CD4-positive, alpha-beta T cell treated with Interleukin-15 for 4 hours (primary cell): ENCODE results near the gene SULT1C2.
"Not testable (repeated sequence)": the region's sequence is repeated elsewhere in the genome, so short reads cannot be mapped to it uniquely, and the experiment has no call there.

ENCODE experiments used
- DNase-seq: peaks from one replicate; pipeline ENCODE4 v3.0.0-alpha.2; 2020; ENCODE audit warnings: low spot score

SULT1C2 gene

DNA sequence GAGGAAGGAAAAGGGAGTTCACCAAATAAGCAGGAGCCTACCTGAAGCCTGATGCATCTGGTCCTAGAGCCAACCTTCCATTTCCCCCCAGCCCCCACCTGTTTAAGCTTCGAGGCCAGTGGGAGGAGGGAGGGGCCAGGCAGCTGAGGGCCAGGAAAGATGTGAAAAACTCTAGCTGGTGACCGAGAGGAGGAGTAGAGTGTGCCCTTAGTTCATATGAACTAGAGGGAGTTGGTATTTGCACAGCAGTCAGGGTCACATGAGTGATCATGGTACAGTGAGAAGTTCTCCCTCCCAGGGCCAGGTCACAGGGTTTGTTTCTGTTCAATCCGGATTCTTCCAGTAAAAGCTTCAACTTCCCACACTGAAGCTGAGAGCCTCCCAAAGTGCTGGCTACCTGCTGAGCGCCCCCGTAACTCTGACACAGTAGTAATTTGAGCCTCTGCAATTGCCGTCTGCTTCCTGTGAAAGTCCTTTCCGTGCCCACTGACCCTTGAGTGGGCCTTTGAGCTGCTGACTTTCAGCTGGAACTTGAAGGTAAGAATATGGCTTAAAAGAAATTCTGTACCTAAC lies at the start of gene SULT1C2:
Gene SULT1C2, plus strand, starts transcription at position 362 of the 573 bp plus-strand sequence. CDS start 4,773 bp downstream, outside the sequence.
- no peak for DNase-seq

DNA sequence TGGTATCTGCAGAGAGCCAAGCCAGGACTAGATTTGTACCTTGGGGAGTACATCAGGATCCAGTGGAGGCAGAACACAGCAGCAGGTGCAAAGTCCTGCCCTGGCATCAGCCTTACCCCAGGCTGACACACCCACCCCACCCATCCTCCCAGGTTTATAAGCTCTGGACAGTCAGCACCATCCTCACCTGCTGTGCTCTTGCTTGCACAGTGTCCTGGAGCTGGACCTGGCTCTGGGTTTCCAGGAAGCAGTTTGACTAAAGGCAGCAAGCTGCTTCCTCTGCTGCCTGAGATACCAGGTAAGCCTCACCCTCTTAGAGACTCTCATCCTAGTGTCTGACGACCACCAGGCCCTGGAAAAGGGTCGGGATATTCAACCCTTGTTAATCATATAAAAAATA lies 48.9 kb upstream of the SULT1C2 start, which contains the start of gene SULT1C3:
Gene SULT1C3, plus strand, starts transcription at position 183 of the 400 bp plus-strand sequence. CDS start 7,227 bp downstream, outside the sequence.
- DNase-seq: no peak

GRCh38 chr2:108240966-108241365 lies 47.7 kb upstream of the SULT1C2 start:
- DNase-seq: no peak

- no peak for DNase-seq
Measured at GRCh38 chr2:108243566-108243965, 45.1 kb upstream of the SULT1C2 start.

GRCh38 chr2:108244667-108245414 lies 43.9 kb upstream of the SULT1C2 start:
- no peak for DNase-seq

DNA sequence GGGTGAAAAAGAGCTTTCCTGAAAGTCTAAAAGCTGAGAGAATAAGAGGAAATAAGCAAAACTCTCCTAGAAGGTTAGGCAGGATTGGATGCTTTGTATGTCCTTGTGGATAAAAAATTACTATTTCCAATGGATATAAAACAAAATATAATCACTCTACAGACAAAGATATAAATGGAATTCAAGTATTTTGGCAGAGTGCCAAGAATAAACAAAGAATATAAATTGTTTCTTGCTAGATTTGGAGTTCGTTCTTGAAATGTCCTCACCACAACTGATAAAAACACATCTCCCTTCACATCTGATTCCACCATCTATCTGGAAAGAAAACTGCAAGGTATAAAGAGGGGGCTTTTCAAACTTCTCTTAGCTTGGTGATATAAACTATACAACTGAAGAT lies 35.6 kb upstream of the SULT1C2 start:
- no peak for DNase-seq

GRCh38 chr2:108257757-108258331 lies 30.9 kb upstream of the SULT1C2 start:
- DNase-seq: no peak

DNA sequence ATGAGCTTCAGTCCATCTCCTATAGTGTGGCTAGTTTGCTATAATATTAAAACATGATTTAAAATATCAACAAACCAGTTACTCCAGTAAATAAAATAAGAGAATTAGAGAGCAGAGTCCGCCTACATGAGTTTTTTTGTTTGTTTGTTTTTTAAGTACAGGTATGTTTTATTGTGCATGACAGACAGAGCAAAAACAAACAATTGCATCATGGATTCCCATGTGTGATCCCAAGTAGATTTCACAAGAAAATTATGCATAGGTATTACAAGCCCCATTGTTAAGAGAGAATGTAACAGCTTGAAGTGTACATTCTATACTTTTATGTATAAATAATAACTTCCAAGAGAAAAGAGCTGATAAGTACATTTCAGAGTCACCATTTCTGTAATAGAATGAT lies 27.9 kb upstream of the SULT1C2 start:
- no peak for DNase-seq

DNA sequence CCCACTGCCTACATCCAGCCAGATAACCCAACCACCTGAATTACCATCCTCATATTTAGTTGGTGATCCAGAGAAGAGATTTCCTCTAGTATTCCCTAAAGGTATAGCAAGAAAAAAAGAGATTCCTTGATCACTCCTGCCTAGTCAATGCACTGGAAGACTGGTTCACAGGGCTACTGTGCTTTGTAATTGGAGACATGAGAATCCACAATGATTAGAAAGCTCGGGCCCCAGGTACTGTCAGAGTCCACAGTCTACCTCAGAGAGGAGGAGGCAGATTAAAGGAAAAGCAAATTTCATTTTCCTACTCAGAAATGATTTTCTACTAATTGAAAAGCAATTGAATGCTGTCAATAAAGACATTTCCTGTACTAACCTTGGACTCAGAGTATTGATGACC lies 26.7 kb upstream of the SULT1C2 start:
- no peak for DNase-seq

DNA sequence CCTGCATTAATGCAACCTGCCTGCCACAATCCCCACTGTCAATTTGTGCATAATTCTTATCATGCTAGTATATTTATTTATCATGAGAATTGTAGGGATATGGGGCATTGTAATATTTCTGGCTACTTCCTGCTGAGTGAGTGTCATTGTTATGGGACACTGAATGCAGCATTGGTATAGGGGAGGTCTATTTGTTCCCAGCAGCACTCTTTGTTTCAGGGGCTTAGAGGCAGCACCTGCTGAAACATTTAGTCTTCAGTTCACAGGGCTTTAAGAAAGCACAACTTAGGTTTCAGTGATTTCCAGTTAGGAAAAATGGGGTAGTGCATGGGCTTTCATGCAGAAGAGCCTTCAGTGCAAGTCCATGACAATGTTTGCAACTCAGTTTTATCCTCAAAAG lies 25.3 kb upstream of the SULT1C2 start:
- DNase-seq: no peak

DNA sequence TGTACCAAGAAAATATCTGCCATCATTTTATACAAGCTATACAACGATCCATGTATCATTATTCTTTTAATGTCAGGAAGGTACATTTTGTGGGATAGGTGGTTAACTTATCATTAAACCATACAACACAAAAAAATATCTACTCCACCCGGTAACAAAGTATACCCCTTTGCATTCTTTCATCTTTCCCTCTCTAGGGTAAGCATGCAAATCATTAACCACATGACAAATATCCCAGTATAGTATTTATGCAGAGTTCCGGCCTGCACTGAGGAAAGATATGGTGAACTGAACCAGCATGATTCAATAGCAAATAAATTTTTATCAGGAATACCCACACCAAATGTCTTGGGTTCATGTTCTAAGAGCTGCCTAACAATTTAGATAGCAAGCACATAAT lies 22.5 kb upstream of the SULT1C2 start:
- no peak for DNase-seq

DNA sequence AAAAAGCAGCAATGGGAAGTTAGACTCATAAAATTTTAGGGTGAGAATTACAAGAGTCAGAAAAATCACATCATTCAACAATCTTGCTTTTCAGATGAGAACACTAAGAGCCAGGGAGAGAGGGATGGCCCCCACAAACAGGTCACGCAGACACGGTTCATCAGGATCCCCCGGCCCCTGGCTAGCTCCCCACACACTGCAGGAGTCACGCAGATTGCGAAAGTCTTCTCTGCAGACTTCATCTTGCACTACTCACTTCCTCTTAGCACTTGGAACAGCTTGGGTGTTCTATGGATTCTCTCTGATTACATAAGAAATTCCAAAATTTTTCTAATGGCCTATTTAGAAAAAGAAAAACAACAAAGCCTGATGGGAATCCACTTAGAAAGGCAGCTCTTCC lies 21.6 kb upstream of the SULT1C2 start:
- DNase-seq: no peak

DNA sequence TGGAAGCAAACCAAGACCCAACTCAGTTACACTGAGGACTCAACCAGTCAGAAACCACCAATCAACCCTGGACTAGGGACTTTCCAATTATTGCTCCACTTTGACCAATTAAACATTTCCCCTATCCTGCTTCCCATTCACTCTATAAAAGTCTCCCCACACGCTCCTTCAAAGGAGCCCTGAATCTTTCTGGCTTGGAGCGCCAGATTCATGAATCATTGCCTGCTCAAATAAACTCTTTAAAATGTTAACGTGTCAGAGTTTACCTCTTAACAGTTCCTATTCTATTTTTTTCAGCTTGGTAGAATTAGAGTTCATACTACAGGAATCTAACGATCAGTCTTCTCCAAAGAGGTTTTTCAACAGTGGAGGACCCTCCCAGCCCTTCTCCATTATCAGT lies 20.7 kb upstream of the SULT1C2 start:
- no peak for DNase-seq

DNA sequence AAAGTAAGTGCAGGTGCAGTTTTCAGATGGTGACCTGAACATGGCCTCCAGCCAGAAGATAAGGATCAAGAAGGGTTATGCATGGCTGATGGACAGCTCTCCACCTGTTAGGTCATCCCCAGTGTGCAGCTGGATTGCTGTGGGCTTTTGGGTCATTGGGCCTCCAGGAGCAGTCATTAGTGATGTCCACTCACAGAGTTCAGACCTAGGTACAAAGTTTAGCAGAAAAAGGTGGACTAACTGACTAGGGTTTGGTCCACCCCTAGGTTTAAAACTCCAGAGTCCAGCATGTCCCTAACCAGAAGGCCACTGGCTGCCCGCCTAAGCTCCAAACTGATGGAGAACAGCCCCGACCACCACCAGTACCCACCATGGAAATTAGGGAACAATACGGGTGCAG lies 18.3 kb upstream of the SULT1C2 start:
- DNase-seq: no peak

GRCh38 chr2:108270768-108271506 lies 17.8 kb upstream of the SULT1C2 start:
- no peak for DNase-seq

DNA sequence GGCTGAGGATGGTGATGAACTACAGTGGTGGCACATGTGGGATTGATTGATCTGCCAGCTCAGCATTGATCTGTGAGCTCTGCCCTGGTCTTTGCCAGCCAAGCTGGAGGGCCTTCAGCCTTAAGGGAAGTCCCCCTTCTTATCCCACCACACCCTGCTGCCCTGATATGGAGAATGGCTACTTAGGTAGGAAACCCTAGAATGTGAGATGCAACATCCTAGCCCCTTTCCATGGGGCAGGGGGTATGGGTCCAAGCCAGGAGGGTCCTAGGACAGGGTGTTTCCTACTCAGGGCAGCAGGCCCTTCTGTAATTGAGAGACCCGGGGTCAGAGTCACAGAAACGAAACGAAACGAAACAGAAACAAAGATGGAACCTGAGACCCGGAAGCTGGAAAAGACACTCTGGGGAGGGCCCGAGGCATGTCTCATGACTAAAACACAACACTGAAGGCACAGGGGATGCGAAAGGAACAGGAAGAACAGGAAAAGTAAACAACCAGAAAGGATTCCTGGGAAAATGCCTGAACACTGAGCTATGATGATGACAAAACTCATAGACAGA lies 16.9 kb upstream of the SULT1C2 start:
- no peak for DNase-seq

DNA sequence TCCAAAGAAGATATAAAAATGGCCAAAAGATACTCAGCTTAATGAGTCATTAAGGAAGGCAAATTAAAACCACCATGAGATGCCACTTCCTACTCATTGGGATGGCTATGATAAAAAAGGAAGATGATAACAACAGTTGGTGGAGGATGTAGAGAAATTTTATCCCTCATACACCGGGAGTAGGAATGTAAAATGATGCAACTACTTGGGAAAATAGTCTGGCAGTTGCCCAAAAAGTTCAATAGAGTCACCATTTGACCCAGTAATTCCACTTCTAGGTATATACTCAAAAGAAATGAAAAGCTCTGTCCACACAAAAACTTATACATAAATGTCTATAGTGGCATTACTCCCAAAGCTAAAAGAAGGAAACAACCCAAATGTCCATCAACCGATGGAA lies 10.1 kb upstream of the SULT1C2 start:
- DNase-seq: no peak

DNA sequence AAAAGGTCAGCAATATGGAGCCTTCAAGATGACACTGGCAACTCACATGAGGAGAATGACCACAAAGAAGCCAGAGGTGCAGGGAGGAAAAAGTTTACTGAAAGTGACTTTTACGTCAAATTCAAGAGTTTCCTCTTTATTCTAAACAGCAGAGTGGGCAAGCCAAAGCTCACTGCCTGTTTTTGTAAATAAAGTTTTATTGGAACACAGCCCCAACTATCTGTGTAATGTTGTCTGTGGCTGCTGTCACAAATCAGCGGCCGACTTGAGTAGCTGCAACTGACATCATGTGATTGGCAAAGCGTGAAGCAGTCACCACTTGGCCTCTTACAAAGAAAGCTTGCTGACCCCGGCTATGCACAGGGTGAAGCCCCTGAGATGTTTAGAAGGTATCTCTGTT lies 9.2 kb upstream of the SULT1C2 start:
- no peak for DNase-seq

GRCh38 chr2:108280466-108280865 lies 8.2 kb upstream of the SULT1C2 start:
- DNase-seq: no peak

GRCh38 chr2:108284566-108284965 lies 4.1 kb upstream of the SULT1C2 start:
- not testable (repeated sequence) for DNase-seq

DNA sequence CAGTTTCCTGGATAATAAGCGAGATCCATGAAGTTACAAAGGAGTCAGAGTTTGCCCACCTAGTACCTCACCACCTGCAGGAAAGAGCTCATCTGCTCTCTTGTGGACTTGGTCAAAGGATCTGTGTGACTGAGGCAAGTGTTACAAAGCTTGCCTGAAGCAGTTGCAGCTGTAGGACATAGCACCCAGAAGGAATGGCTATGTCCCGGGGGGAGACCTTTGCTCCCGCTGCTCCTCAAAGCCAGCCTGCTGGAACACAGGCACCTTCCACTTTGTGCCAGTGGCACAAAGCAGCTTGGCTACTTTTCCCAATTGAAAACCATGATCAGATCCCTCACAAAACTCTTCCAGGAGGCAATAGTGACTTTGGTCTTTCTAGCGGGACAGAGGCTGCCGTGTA lies 3.1 kb upstream of the SULT1C2 start:
- DNase-seq: no peak

DNA sequence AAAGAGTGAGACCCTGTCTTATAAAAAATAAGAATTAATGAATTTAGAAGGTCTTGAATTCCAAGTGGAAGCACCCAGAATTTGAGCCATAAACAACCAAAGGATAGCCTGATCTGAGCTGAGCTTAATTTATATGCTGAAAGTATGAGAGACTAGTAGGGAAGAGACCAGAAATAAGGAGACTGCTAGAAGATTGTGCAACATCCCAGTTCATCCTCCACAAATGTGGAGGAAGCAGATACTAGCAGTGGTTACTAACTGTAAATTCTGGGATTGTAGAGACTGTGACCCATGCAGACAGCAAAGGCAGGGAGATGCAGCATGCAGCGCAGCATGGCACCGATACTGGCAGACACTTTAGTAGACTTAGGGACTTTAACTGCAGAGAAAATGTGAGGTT lies 1.5 kb upstream of the SULT1C2 start:
- no peak for DNase-seq
